Dermis microvascular lymphatic vessel endothelial cell (primary cell): ENCODE data around the gene EXOC6B. TPM values are rescaled to one million over a fixed set of nuclear protein-coding genes. Genes with fewer than 3 reads are reported as not detected.

Experiments
- DNase-seq, 2 donors: peaks; one replicate each; pipeline versions ENCODE4 v3.0.0 to v3.0.0-alpha.2; 2010; ENCODE audit warnings: low read depth in 2 of 2
- total RNA-seq: library from RNA; depleted of rRNA; stranded (reverse); fragments of >200 nt; gene quantifications from 2 replicates; pipeline ENCODE4 v1.2.1, GENCODE V29; 2014

EXOC6B gene
- total RNA-seq, 1 donor from 2014 or later: 12.1 TPM

GRCh38 chr2:72278046-72278445 is 547.8 kb downstream of the EXOC6B start:
- peak in 1 of 2 donors; percentile 13 for DNase-seq

GRCh38 chr2:72276876-72277275 is 549.0 kb downstream of the EXOC6B start:
- no peak for DNase-seq

GRCh38 chr2:72276356-72276755 is 549.5 kb downstream of the EXOC6B start:
- DNase-seq: no peak

GRCh38 chr2:72275084-72275483 is 550.7 kb downstream of the EXOC6B start:
- no peak for DNase-seq

- no peak for DNase-seq
Observed at GRCh38 chr2:72274380-72274797, 551.4 kb downstream of the EXOC6B start.

- no peak for DNase-seq
Observed at GRCh38 chr2:72273384-72273783, 552.4 kb downstream of the EXOC6B start.

- DNase-seq: peak; percentile 14 to 50
Observed at GRCh38 chr2:72271766-72272641, 553.8 kb downstream of the EXOC6B start.

GRCh38 chr2:72271276-72271614 is 554.6 kb downstream of the EXOC6B start:
- DNase-seq: no peak

GRCh38 chr2:72270556-72271275 is 555.1 kb downstream of the EXOC6B start:
- DNase-seq: no peak

- no peak for DNase-seq
Observed at GRCh38 chr2:72263776-72264060, 562.1 kb downstream of the EXOC6B start.

GRCh38 chr2:72263043-72263775 is 562.6 kb downstream of the EXOC6B start:
- no peak for DNase-seq

GRCh38 chr2:72261076-72261475 is 564.8 kb downstream of the EXOC6B start:
- DNase-seq: no peak

GRCh38 chr2:72255540-72255939 is 570.3 kb downstream of the EXOC6B start:
- DNase-seq: no peak

- no peak for DNase-seq
Observed at GRCh38 chr2:72254831-72255451, 570.9 kb downstream of the EXOC6B start.

GRCh38 chr2:72238311-72238710 is 587.5 kb downstream of the EXOC6B start:
- DNase-seq: no peak

GRCh38 chr2:72237549-72237948 is 588.3 kb downstream of the EXOC6B start:
- DNase-seq: no peak

- peak in 1 of 2 donors; percentile 48 for DNase-seq
Observed at GRCh38 chr2:72236445-72237067, 589.3 kb downstream of the EXOC6B start.

GRCh38 chr2:72235497-72236415 is 590.1 kb downstream of the EXOC6B start:
- no peak for DNase-seq

- DNase-seq: no peak
Observed at GRCh38 chr2:72233211-72233610, 592.6 kb downstream of the EXOC6B start.

GRCh38 chr2:72222829-72223564 is 602.8 kb downstream of the EXOC6B start:
- DNase-seq: no peak
